ENCODE data around the gene SYCP2L. TPM values are rescaled to one million over a fixed set of nuclear protein-coding genes. Genes with fewer than 3 reads are reported as not detected.

Gene SYCP2L
- total and polyA plus RNA-seq, 9 of the 15 experiments (the other 6 are each of a cell fraction or from before 2014, with no cell fraction given) = 12.4 to 46.9 (median 22.0) TPM

GRCh38 chr6:10970731-10971130, 83.9 kb downstream of the SYCP2L start:
- no TSS peak for BruUV-seq (replicated peaks)
- TF ChIP-seq ZBTB17 (CRISPR knock-in tag; IDR thresholded peaks at IDR 0.05) = no peak
- TF ChIP-seq TGIF2 (CRISPR knock-in tag; IDR thresholded peaks at IDR 0.05) = no peak
- TF ChIP-seq FOXJ3 (CRISPR knock-in tag; IDR thresholded peaks at IDR 0.05) = no peak
- no peak for TF ChIP-seq NONO (IDR thresholded peaks at IDR 0.05; ENCODE audit: low read depth in 2 of 2, low read length in 1 of 2)
- no peak for TF ChIP-seq RBM34 (IDR thresholded peaks at IDR 0.05; ENCODE audit: borderline replicate concordance, insufficient read depth, low read length)
- no peak for TF ChIP-seq ZNF282 (CRISPR knock-in tag; IDR thresholded peaks at IDR 0.05)
- no peak for TF ChIP-seq PATZ1 (CRISPR knock-in tag; IDR thresholded peaks at IDR 0.05; ENCODE audit: borderline replicate concordance)
- no peak for TF ChIP-seq ZC3H4 (CRISPR knock-in tag; IDR thresholded peaks at IDR 0.05; ENCODE audit: borderline replicate concordance)
- TF ChIP-seq ATF1 (CRISPR knock-in tag; IDR thresholded peaks at IDR 0.05) = no peak
- TF ChIP-seq ATF1 (tag; IDR thresholded peaks at IDR 0.05) = no peak
- TF ChIP-seq TBL1XR1 (IDR thresholded peaks at IDR 0.05; ENCODE audit: low read length in 2 of 2) = no peak
- TF ChIP-seq MEF2A (IDR thresholded peaks at IDR 0.05; ENCODE audit: control insufficient read depth, low read depth, low read length) = no peak
- no peak for TF ChIP-seq POLR2B (IDR thresholded peaks at IDR 0.05; ENCODE audit: low read depth, partially characterized antibody)
- TF ChIP-seq SLC30A9 (CRISPR knock-in tag; IDR thresholded peaks at IDR 0.05) = no peak
- TF ChIP-seq MCM3 (IDR thresholded peaks at IDR 0.05) = no peak
- no peak for TF ChIP-seq KDM1A (IDR thresholded peaks at IDR 0.05)
- in situ Hi-C loops (cut with MboI) = loop anchor here (25.0 kb wide), 1 partner anchor 517 kb away; no protein-coding TSS in a partner anchor

More at GRCh38 chr6:10970731-10971130, 83.9 kb downstream of the SYCP2L start:
- H3K36me3 ChIP-seq (ENCODE audit: control insufficient read depth, insufficient read depth, low read length) = peaks cover 30% of the 10 kb centered on the region; the same call in 2 of the 3 replicates
- no peak overlapping the region for H3K4me2 ChIP-seq (ENCODE audit: insufficient read depth, low read length)
- H2AFZ ChIP-seq (ENCODE audit: low read depth, low read length) = no peak overlapping the region
- no peaks in the 10 kb centered on the region for H3K4me1 ChIP-seq (replicated peaks in 1 of 2; ENCODE audit: control insufficient read depth in 2 of 2, insufficient read depth in 2 of 2, low read length in 2 of 2)
- FAIRE-seq (no peak), ATAC-seq (no peak), DNase-seq (ENCODE audit: extremely low read depth in 1 of 4, low spot score in 3 of 4) (no peak)
- H3K9me3 ChIP-seq (replicated peaks; ENCODE audit: control insufficient read depth, insufficient read depth, low read depth, low read length) = no peaks in the 10 kb centered on the region
- no peaks in the 10 kb centered on the region for H3K27me3 ChIP-seq (ENCODE audit: control insufficient read depth in 2 of 2, insufficient read depth in 2 of 2, low read length in 2 of 2)
- H3K27ac ChIP-seq (ENCODE audit: extremely low read depth, low read depth, low read length) = no peak overlapping the region
- no peaks in the 10 kb centered on the region for H3K9me1 ChIP-seq (ENCODE audit: control insufficient read depth, insufficient read depth, low read length)
- H3K79me2 ChIP-seq (ENCODE audit: control insufficient read depth, insufficient read depth, low read length) = no peaks in the 10 kb centered on the region
- ChIA-PET CTCF (ENCODE audit: low intra/inter-chr PET ratio) (no interaction called here), POLR2A (interaction anchor here (0.6 to 1.0 kb wide), 3 partner anchors 22 to 153 kb away, joined by 3 read pairs; no protein-coding TSS in a partner anchor)
- no peak overlapping the region for H3K9ac ChIP-seq (ENCODE audit: insufficient read depth in 1 of 2, low read depth in 2 of 2, low read length in 2 of 2)
- no peak overlapping the region for H3K4me3 ChIP-seq
- no peaks in the 10 kb centered on the region for H4K20me1 ChIP-seq (replicated peaks; ENCODE audit: control insufficient read depth, insufficient read depth, low read length)
- intact Hi-C loops (cut with micrococcal nuclease) = no loop called here
- 67% methylated on average over 3 of the region's 3 CpGs for WGBS (ENCODE audit: insufficient coverage, low coverage, missing lambda C conversion rate)
